Measurements from ENCODE around the gene LEMD2. TPM values are rescaled to one million over a fixed set of nuclear protein-coding genes. Genes with fewer than 3 reads are reported as not detected.

Gene LEMD2
- total RNA-seq, 1 experiment from 2014 or later: 62.9 TPM

- TF ChIP-seq ZNF532 (CRISPR knock-in tag; IDR thresholded peaks at IDR 0.05; ENCODE audit: borderline replicate concordance): no peak
- TF ChIP-seq SMAD4 (CRISPR knock-in tag; IDR thresholded peaks at IDR 0.05): no peak
- TF ChIP-seq GRHL2 (CRISPR knock-in tag; IDR thresholded peaks at IDR 0.05; ENCODE audit: insufficient replicate concordance, severe bottlenecking): no peak
- peak; percentile 33; the same call in 1 of the 2 replicates for TF ChIP-seq MAX (CRISPR knock-in tag; IDR thresholded peaks at IDR 0.05)
- peak; percentile 71 for TF ChIP-seq GABPB1 (CRISPR knock-in tag; IDR thresholded peaks at IDR 0.05)
- peak; percentile 54; the same call in 1 of the 2 replicates for TF ChIP-seq CREM (CRISPR knock-in tag; IDR thresholded peaks at IDR 0.05)
- TF ChIP-seq PRRX2 (CRISPR knock-in tag; IDR thresholded peaks at IDR 0.05): no peak
- no peak for TF ChIP-seq CBFB (CRISPR knock-in tag; IDR thresholded peaks at IDR 0.05; ENCODE audit: low read depth)
- no peak for TF ChIP-seq ZMAT4 (CRISPR knock-in tag; IDR thresholded peaks at IDR 0.05)
- TF ChIP-seq NFE2L1 (CRISPR knock-in tag; IDR thresholded peaks at IDR 0.05): 0 out of 2 replicates have a peak, but pooled peaks have one; percentile 62
- TF ChIP-seq ZBTB43 (CRISPR knock-in tag; IDR thresholded peaks at IDR 0.05): no peak
- no peak for TF ChIP-seq MXD4 (CRISPR knock-in tag; IDR thresholded peaks at IDR 0.05; ENCODE audit: borderline replicate concordance)
- no peak for TF ChIP-seq NR1H2 (CRISPR knock-in tag; IDR thresholded peaks at IDR 0.05)
- peak; percentile 39; the same call in 1 of the 2 replicates for TF ChIP-seq FOXP1 (CRISPR knock-in tag; IDR thresholded peaks at IDR 0.05; ENCODE audit: borderline replicate concordance)
- no peak for TF ChIP-seq IRF2 (CRISPR knock-in tag; IDR thresholded peaks at IDR 0.05; ENCODE audit: borderline replicate concordance, low read depth)
- TF ChIP-seq E2F1 (CRISPR knock-in tag; IDR thresholded peaks at IDR 0.05): no peak
- peak; percentile 73; the same call in 1 of the 2 replicates for TF ChIP-seq HMGXB4 (CRISPR knock-in tag; IDR thresholded peaks at IDR 0.05)
- TF ChIP-seq NFATC4 (CRISPR knock-in tag; IDR thresholded peaks at IDR 0.05): no peak
- TF ChIP-seq ATF6 (CRISPR knock-in tag; IDR thresholded peaks at IDR 0.05): no peak
- TF ChIP-seq NFYB (CRISPR knock-in tag; conservative IDR thresholded peaks at IDR 0.05; ENCODE audit: low read depth): no peak
- TF ChIP-seq PRDM15 (CRISPR knock-in tag; IDR thresholded peaks at IDR 0.05): no peak
- TF ChIP-seq ZNF416 (CRISPR knock-in tag; IDR thresholded peaks at IDR 0.05): peak; percentile 46; the same call in 1 of the 2 replicates
Observed at GRCh38 chr6:33788694-33789549, at the start of gene LEMD2 (continued).

Data from WTC11 (cell line).